B cell (primary cell): Measurements from ENCODE around the gene CEP44. TPM values are rescaled to one million over a fixed set of nuclear protein-coding genes. Genes with fewer than 3 reads are reported as not detected.
"Not testable (repeated sequence)": the region's sequence is repeated elsewhere in the genome, so short reads cannot be mapped to it uniquely, and the experiment has no call there.

Experiments
- ATAC-seq: fragments of 200-7000 bp; cut with Tn5 transposase; one replicate; pipeline ENCODE4 v1.10.0; 2021; ENCODE audit warnings: low read depth, mild to moderate bottlenecking, moderate number of reproducible peaks, moderate library complexity
- CTCF ChIA-PET: fragments of 350-600 bp; sonication (Branson Sonifier 250); formaldehyde crosslinking; loops from one replicate; lab custom pipeline; 2021; ENCODE audit warnings: antibody characterized with exemption, inconsistent platforms; lab: Charles Lee
- POLR2A ChIA-PET: fragments of 350-600 bp; sonication (Branson Sonifier 250); formaldehyde crosslinking; loops from one replicate; lab custom pipeline; 2021; ENCODE audit warnings: antibody characterized with exemption; lab: Charles Lee
- DNase-seq: peaks from one replicate; pipeline ENCODE4 v3.0.0; 2013
- H2AFZ ChIP-seq: 2 replicates; pipeline ENCODE4 v1.6.1; 2012; ENCODE audit warnings: mild to moderate bottlenecking, low read depth, low read length; ENCODE audit not compliant: insufficient read depth, poor library complexity, severe bottlenecking
- H3K27ac ChIP-seq, 2 donors: 1 replicate in 1 of 2; 2 replicates in 1 of 2; pipeline ENCODE4 v1.5.1; 2012 to 2013; ENCODE audit warnings: low read length in 2 of 2, mild to moderate bottlenecking in 2 of 2, moderate library complexity in 1 of 2
- H3K27me3 ChIP-seq, 4 experiments: fragments of 200-600 bp in 1 of 4; sonication (generic) in 1 of 4; replicated peaks in 1 of 4; 1 replicate in 2 of 4; 2 replicates in 2 of 4; pipeline versions ENCODE4 v1.6.1 to v1.7.0; 2013 to 2016; ENCODE audit warnings: low read length in 3 of 4, mild to moderate bottlenecking in 2 of 4, mixed read lengths in 1 of 4, moderate library complexity in 1 of 4; ENCODE audit not compliant: insufficient read depth in 4 of 4, control insufficient read depth in 3 of 4; ENCODE audit errors: control extremely low read depth in 1 of 4
- H3K36me3 ChIP-seq, 2 experiments: replicated peaks in 1 of 2; 1 replicate in 1 of 2; 2 replicates in 1 of 2; pipeline versions ENCODE4 v1.6.1 to v1.7.1; 2013; ENCODE audit warnings: low read length in 1 of 2; ENCODE audit not compliant: insufficient read depth in 2 of 2, control insufficient read depth in 1 of 2; ENCODE audit errors: control extremely low read depth in 1 of 2, extremely low read depth in 1 of 2
- H3K4me1 ChIP-seq, 2 donors: fragments of 200-600 bp in 1 of 2; sonication (generic) in 1 of 2; 1 replicate in 1 of 2; 2 replicates in 1 of 2; pipeline versions ENCODE4 v1.5.1 to v1.6.1; 2013 to 2017; ENCODE audit warnings: low read length in 2 of 2; ENCODE audit not compliant: control insufficient read depth in 2 of 2, insufficient read depth in 2 of 2
- H3K4me2 ChIP-seq: replicated peaks from 2 replicates; pipeline ENCODE3; 2012; ENCODE audit warnings: mild to moderate bottlenecking, low read depth, low read length; ENCODE audit not compliant: poor library complexity, severe bottlenecking
- H3K4me3 ChIP-seq, 5 experiments: fragments of 200-600 bp in 1 of 5; sonication (generic) in 1 of 5; 1 replicate in 3 of 5; 2 replicates in 2 of 5; pipeline versions ENCODE4 v1.5.1 to v1.7.0; 2011 to 2016; ENCODE audit warnings: low read length in 4 of 5, mild to moderate bottlenecking in 4 of 5, low read depth in 2 of 5, control low read depth in 1 of 5, moderate library complexity in 1 of 5; ENCODE audit not compliant: insufficient read depth in 1 of 5; ENCODE audit errors: control extremely low read depth in 1 of 5, extremely low read depth in 1 of 5
- H3K79me2 ChIP-seq: fragments of 200-600 bp; sonication (generic); one replicate; pipeline ENCODE4 v1.6.0; 2016; ENCODE audit warnings: low read length; ENCODE audit not compliant: control insufficient read depth, insufficient read depth
- H3K9ac ChIP-seq: fragments of 200-600 bp; sonication (generic); 2 replicates; pipeline ENCODE4 v1.6.1; 2017; ENCODE audit warnings: mild to moderate bottlenecking, low read length, moderate library complexity
- H3K9me3 ChIP-seq, 3 donors: one replicate each; pipeline versions ENCODE4 v1.6.1 to v1.7.1; 2013; ENCODE audit warnings: low read length in 2 of 3; ENCODE audit not compliant: control insufficient read depth in 2 of 3, insufficient read depth in 1 of 3; ENCODE audit errors: control extremely low read depth in 1 of 3
- H4K20me1 ChIP-seq: 2 replicates; pipeline ENCODE4 v1.6.0; 2012; ENCODE audit warnings: mild to moderate bottlenecking, low read length; ENCODE audit not compliant: insufficient read depth, control insufficient read depth, poor library complexity, severe bottlenecking
- H3K27ac Mint-ChIP-seq: one replicate; pipeline ENCODE4 v1.8.0; 2021; ENCODE audit warnings: mixed read lengths
- H3K27me3 Mint-ChIP-seq: one replicate; pipeline ENCODE4 v1.8.0; 2021; ENCODE audit warnings: mixed read lengths
- H3K4me1 Mint-ChIP-seq: one replicate; pipeline ENCODE4 v1.8.0; 2021; ENCODE audit warnings: mixed read lengths
- H3K4me3 Mint-ChIP-seq: one replicate; pipeline ENCODE4 v1.8.0; 2021; ENCODE audit warnings: mixed read lengths
- H3K9me3 Mint-ChIP-seq: one replicate; pipeline ENCODE4 v1.8.0; 2022; ENCODE audit warnings: mixed read lengths; ENCODE audit not compliant: insufficient read depth
- CTCF ChIP-seq: fragments of 200-600 bp; IDR thresholded peaks from one replicate; pipeline ENCODE4 v1.8.0; 2022; ENCODE audit warnings: antibody characterized with exemption, mild to moderate bottlenecking
- EZH2 ChIP-seq: IDR thresholded peaks from 2 replicates; pipeline ENCODE4 v1.6.1; 2012; ENCODE audit warnings: borderline replicate concordance, low read depth, mild to moderate bottlenecking, moderate library complexity, low read length; ENCODE audit not compliant: insufficient read depth, poor library complexity, severe bottlenecking
- WGBS: methylation state at CpG from one replicate; pipeline ENCODE4 v1.1.5; 2013; ENCODE audit warnings: missing lambda C conversion rate; ENCODE audit not compliant: insufficient coverage; 5-methylcytosine and 5-hydroxymethylcytosine counted together
- intact Hi-C: fragments of 100-400 bp; cut with micrococcal nuclease; formaldehyde crosslinking; loops from one replicate; pipeline ENCODE4 v1.10.0; 2022
- polyA plus RNA-seq: library from polyadenylated mRNA; depleted of rRNA; stranded (reverse); fragments of >200 nt; gene quantifications from 2 replicates; pipeline ENCODE4 v1.2.3, GENCODE V29; 2012
- total RNA-seq, 2 donors: library from RNA; stranded (reverse); fragments of 120-200 nt in 1 of 2; gene quantifications; 1 replicate in 1 of 2; 2 replicates in 1 of 2; pipeline versions ENCODE4 v1.2.3 to v1.2.4, GENCODE V29; 2013 to 2022

Gene CEP44
- total and polyA plus RNA-seq, 2 donors (not counting 1 experiment from before 2014, with no cell fraction given), result 3.5 to 25.2 TPM

- WGBS, result no CpG with 5 or more reads among the region's 1 CpG
- Histone ChIP-seq H3K27me3 (no peaks in the 10 kb centered on the region), H2AFZ (no peak overlapping the region), H3K27ac (no peak overlapping the region), H3K9ac (no peak overlapping the region), H3K4me2 (no peak overlapping the region), H3K4me3 (no peak overlapping the region), H3K9me3 (no peaks in the 10 kb centered on the region), H3K4me1 (no peaks in the 10 kb centered on the region), H4K20me1 (no peaks in the 10 kb centered on the region), H3K79me2 (no peaks in the 10 kb centered on the region), H3K36me3 (no peaks in the 10 kb centered on the region)
- Mint-ChIP-seq H3K4me1 (no peaks in the 10 kb centered on the region), H3K27ac (no peak overlapping the region), H3K4me3 (no peak overlapping the region), H3K27me3 (peaks cover 8% of the 10 kb centered on the region), H3K9me3 (no peaks in the 10 kb centered on the region)
- no peak for DNase-seq
- ATAC-seq, result no peak
- ChIA-PET CTCF (no interaction called here), POLR2A (no interaction called here)
- intact Hi-C loops, result no loop called here
- TF ChIP-seq EZH2 (no peak), CTCF (no peak)
Measured at GRCh38 chr4:174358829-174359228, 75.1 kb downstream of the CEP44 start.

- Mint-ChIP-seq H3K27ac (no peak overlapping the region), H3K27me3 (no peaks in the 10 kb centered on the region), H3K9me3 (no peaks in the 10 kb centered on the region), H3K4me1 (no peaks in the 10 kb centered on the region), H3K4me3 (no peak overlapping the region)
- DNase-seq (no peak), ATAC-seq (no peak)
- POLR2A ChIA-PET, result no interaction called here
- TF ChIP-seq CTCF, result no peak
- TF ChIP-seq EZH2, result no peak
- no peaks in the 10 kb centered on the region for H3K27me3 ChIP-seq
- no peaks in the 10 kb centered on the region for H3K79me2 ChIP-seq
- H3K4me3 ChIP-seq, result no peak overlapping the region
- H4K20me1 ChIP-seq, result no peaks in the 10 kb centered on the region
- no peaks in the 10 kb centered on the region for H3K4me1 ChIP-seq
- no peak overlapping the region for H3K4me2 ChIP-seq
- no peak overlapping the region for H2AFZ ChIP-seq
- H3K27ac ChIP-seq, result no peak overlapping the region
- no peak overlapping the region for H3K9ac ChIP-seq
- WGBS, result no CpG with 5 or more reads among the region's 2 CpGs
- intact Hi-C loops, result no loop called here
- H3K36me3 ChIP-seq, result no peaks in the 10 kb centered on the region
- CTCF ChIA-PET, result interaction anchor here (1.3 kb wide), 1 partner anchor 1978 kb away, joined by 5 read pairs; no protein-coding TSS in a partner anchor
- peaks cover 0 to under 1% (median 0%) of the 10 kb centered on the region in 3 donors for H3K9me3 ChIP-seq
Measured at GRCh38 chr4:174362340-174362739, 78.6 kb downstream of the CEP44 start.

- H3K4me1 Mint-ChIP-seq, H3K27me3 ChIP-seq, H3K9me3 ChIP-seq, H3K4me1 ChIP-seq, H3K9me3 Mint-ChIP-seq, DNase-seq, H3K4me3 Mint-ChIP-seq, H4K20me1 ChIP-seq, POLR2A ChIA-PET, H3K4me3 ChIP-seq, ATAC-seq, H2AFZ ChIP-seq, H3K79me2 ChIP-seq, H3K9ac ChIP-seq, H3K27ac Mint-ChIP-seq, H3K27ac ChIP-seq, H3K27me3 Mint-ChIP-seq, H3K36me3 ChIP-seq, H3K4me2 ChIP-seq: not testable (repeated sequence)
- CTCF ChIA-PET, result interaction anchor here (0.7 kb wide), 1 partner anchor 920 kb away, joined by 4 read pairs; no protein-coding TSS in a partner anchor
- intact Hi-C loops, result loop anchor here (2.0 kb wide), 1 partner anchor 269 kb away; no protein-coding TSS in a partner anchor
- WGBS, result no CpG with 5 or more reads among the region's 1 CpG
Measured at GRCh38 chr4:174363782-174364181, 80.1 kb downstream of the CEP44 start.
